Measurements from ENCODE around the gene CORO7.

CORO7 gene

DNA sequence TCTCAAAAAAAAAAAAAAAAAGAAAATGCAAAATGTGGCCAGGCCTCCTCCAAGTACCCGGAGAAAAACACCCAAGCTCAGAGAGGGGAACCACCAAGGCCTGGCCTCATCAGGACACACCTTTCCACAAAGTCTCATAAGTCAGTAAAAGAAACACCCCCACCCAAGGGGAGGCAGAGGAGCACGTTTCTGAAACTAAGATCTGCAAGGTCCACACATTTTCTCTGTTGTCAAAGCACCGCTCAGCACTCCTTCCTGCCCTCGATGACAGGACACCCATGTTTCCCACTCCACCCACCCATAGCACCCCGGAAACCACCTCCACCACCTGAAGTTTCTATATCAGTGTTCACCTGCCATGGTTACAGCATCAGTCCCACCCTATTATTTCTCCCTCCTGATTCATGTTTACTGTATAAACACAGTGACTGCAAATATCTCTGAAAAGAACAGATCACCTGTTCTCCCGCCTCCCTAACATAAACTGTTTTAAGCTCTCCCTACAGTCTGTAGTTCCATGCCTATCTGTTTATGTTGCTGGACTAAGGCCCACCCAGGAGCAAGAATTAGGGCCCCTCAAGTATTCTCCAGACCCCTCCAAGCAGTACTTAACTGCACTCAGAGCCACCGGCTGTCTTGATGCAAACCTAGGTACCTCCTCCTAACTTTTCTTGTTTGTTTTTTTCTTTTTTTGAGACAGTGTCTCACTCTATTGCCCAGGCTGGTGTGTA, 2.0 kb downstream of the CORO7 start:
- H3K4me3 ChIP-seq (ENCODE audit: low read depth, low read length): 0 out of 2 replicates have a peak overlapping the region, but pooled peaks have one; percentile 84
- TF ChIP-seq, protein P1, sequence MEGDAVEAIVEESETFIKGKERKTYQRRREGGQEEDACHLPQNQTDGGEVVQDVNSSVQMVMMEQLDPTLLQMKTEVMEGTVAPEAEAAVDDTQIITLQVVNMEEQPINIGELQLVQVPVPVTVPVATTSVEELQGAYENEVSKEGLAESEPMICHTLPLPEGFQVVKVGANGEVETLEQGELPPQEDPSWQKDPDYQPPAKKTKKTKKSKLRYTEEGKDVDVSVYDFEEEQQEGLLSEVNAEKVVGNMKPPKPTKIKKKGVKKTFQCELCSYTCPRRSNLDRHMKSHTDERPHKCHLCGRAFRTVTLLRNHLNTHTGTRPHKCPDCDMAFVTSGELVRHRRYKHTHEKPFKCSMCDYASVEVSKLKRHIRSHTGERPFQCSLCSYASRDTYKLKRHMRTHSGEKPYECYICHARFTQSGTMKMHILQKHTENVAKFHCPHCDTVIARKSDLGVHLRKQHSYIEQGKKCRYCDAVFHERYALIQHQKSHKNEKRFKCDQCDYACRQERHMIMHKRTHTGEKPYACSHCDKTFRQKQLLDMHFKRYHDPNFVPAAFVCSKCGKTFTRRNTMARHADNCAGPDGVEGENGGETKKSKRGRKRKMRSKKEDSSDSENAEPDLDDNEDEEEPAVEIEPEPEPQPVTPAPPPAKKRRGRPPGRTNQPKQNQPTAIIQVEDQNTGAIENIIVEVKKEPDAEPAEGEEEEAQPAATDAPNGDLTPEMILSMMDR (IDR thresholded peaks at IDR 0.05; ENCODE audit: low read depth, low read length): no peak

GRCh38 chr16:4412854-4413253, 3.5 kb downstream of the CORO7 start:
- TF ChIP-seq, protein P1 (IDR thresholded peaks at IDR 0.05; ENCODE audit: low read depth, low read length): no peak
- H3K4me3 ChIP-seq (ENCODE audit: low read depth, low read length): no peak overlapping the region

- TF ChIP-seq, protein P1 (IDR thresholded peaks at IDR 0.05; ENCODE audit: low read depth, low read length): no peak
- H3K4me3 ChIP-seq (ENCODE audit: low read depth, low read length): no peak overlapping the region
Measured at GRCh38 chr16:4412159-4412558, 4.2 kb downstream of the CORO7 start.

GRCh38 chr16:4411684-4412083, 4.7 kb downstream of the CORO7 start:
- TF ChIP-seq, protein P1 (IDR thresholded peaks at IDR 0.05; ENCODE audit: low read depth, low read length): no peak
- H3K4me3 ChIP-seq (ENCODE audit: low read depth, low read length): no peak overlapping the region

- TF ChIP-seq, protein P1 (IDR thresholded peaks at IDR 0.05; ENCODE audit: low read depth, low read length): no peak
Measured at GRCh38 chr16:4410335-4411075, 5.9 kb downstream of the CORO7 start.

GRCh38 chr16:4409081-4409932, 7.1 kb downstream of the CORO7 start:
- no peak overlapping the region for H3K4me3 ChIP-seq (ENCODE audit: low read depth, low read length)
- TF ChIP-seq, protein P1 (IDR thresholded peaks at IDR 0.05; ENCODE audit: low read depth, low read length): 0 out of 2 replicates have a peak, but pooled peaks have one; percentile 7

More at GRCh38 chr16:4410335-4411075, 5.9 kb downstream of the CORO7 start:
- no peak overlapping the region for H3K4me3 ChIP-seq (ENCODE audit: low read depth, low read length)
